Gastrocnemius medialis (tissue), 4 donors: ENCODE measurements around the gene ENTPD1.

ENCODE experiments used
- CTCF ChIP-seq, 5 experiments: fragments of 450-650 bp in 3 of 5; fragments of 200-600 bp in 2 of 5; sonication (generic) in 2 of 5; IDR thresholded peaks in 4 of 5; conservative IDR thresholded peaks in 1 of 5; 1 replicate in 4 of 5; 2 replicates in 1 of 5; pipeline ENCODE4 v1.5.1; 2016 to 2019; ENCODE audit warnings: antibody characterized with exemption in 5 of 5, mild to moderate bottlenecking in 3 of 5, moderate library complexity in 3 of 5
- POLR2A ChIP-seq, 2 donors: fragments of 450-650 bp; IDR thresholded peaks; one replicate each; pipeline ENCODE4 v1.6.1; 2017; ENCODE audit warnings: antibody characterized with exemption in 2 of 2, mild to moderate bottlenecking in 2 of 2, moderate library complexity in 2 of 2

- TF ChIP-seq CTCF (IDR thresholded peaks at IDR 0.05 in 4 of 5, conservative IDR thresholded peaks at IDR 0.05 in 1 of 5) (no peak), POLR2A (IDR thresholded peaks at IDR 0.05) (no peak)
Measured at GRCh38 chr10:95796504-95796903, 40.5 kb downstream of the ENTPD1 start.
